Suppressor macrophage (primary cell): ENCODE results near the gene SPINT3.
"Not testable (repeated sequence)": the region's sequence is repeated elsewhere in the genome, so short reads cannot be mapped to it uniquely, and the experiment has no call there.

ENCODE experiments used
- DNase-seq, 4 experiments: peaks; one replicate each; pipeline ENCODE4 v3.0.0-alpha.2; 2020 to 2022

Gene SPINT3

DNA sequence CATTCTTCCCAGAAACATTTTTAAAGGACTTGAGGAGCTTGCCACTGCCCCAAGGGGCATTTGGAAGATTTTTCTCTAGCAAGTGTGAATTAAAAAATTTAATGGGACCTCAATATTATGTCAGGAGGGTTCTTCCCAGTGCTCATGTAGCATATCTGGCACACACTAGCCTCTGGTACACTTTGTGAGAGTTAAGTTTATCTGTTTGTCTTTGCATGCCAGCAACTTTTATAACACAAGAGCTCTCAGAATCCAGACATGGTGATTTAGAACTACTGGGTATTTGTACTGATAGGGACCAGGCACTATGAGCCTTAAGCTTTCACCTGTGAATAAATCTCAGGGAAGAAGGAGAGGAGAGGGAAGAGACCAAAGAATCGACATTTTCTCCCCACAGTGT lies 12.9 kb downstream of the SPINT3 start:
- no peak for DNase-seq

DNA sequence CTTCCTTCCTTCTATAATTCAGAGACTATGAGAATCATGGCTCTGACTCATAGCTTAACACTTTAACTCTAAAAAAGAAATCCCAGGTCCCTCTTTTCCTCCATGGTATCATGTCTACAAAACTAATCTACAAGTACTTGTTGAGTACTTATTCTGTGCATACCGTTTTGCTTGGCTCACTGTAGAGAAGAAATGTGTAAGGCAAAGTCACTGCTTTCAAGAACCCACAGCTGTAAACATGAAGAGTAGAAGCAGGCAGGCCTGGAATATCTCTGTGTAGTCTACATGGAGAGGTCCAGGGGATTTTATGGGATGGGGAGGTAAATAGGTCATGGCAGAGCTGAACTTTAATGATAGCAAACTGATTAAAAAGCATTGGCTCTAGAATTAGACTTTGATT lies 13.8 kb downstream of the SPINT3 start:
- no peak for DNase-seq

DNA sequence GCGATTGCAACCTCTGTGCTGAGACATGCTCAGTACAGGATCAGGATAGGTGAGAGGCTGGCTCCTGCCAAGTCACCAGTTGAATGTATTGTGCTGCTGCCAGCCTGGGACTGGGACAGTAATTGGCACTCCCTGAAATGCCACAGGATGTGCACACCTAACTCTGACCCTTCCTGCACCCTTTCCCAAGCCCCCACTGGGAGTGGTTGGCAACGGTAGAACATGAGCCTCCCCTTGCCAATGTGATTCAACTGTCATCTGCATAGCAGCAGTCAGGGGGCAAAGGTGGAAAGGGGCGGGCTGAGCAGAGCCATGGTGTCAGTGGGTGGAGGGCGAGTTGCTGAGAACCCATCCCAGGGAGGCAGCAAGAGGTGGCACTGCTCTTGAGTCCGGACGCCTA lies 15.4 kb downstream of the SPINT3 start:
- no peak for DNase-seq

DNA sequence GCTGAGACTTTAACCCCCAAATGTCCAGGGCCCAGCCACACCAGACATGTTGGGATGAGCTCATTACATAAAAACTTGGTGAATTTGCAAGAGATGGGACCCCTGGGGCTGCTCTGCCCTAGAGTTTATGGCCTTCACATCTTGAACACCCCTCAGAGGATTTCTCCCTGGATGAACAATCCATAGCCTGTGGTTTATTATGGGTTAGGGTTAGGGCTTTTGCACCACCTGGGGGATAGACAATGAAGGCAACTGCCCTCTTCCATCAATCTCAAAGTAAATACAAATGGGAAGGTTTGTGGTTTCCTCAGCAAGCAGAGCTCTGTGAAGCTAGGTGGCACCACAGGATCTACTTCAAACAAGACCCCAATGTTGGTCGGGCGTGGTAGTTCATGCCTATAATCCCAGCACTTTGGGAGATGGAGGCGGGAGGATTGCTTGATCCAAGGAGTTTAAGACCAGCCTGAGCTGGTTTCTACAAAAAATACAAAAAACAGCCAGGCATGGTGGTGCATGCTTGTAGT lies 17.4 kb downstream of the SPINT3 start:
- no peak for DNase-seq

DNA sequence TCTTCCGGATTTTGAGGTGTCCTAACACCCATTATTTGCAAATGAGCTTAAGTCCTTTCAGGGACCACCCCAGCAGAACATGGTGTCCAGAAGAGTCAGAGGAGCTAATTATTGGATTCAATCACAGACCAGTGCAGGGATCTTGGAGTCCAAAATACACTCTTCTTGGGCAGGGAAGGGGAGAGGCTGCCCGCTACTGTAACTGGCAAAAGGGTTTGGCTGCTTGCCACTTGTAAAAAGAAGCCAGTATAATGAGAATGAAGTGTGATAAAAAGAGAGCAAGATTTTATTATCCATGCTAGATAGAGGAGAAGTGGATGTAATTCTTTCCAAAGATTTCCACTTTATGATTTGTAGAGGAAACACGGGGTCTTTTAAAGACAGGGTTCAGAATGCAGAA lies 19.3 kb downstream of the SPINT3 start:
- DNase-seq = no peak

DNA sequence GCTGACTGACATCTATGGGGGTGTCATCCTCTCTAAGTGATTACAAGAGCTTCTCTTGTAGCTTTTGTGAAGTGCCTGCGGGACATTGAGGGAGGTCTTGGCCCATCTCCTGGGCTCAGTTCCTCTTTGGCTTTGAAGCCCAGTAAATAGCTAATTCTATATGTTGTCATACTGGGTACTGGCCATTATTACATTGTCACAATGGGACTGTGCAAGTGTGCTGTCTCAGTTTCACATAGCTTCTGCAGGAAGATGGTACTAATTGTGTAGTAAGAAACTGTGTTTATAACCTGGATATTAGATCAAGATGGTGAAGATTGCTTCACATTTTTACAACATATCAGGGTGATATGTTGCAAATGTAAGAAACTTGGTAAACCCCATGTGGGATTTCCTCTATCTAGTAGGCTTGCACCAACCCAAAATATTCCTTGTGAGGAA lies 19.9 kb downstream of the SPINT3 start:
- peak; percentile 70 to 90 (median 78) for DNase-seq

DNA sequence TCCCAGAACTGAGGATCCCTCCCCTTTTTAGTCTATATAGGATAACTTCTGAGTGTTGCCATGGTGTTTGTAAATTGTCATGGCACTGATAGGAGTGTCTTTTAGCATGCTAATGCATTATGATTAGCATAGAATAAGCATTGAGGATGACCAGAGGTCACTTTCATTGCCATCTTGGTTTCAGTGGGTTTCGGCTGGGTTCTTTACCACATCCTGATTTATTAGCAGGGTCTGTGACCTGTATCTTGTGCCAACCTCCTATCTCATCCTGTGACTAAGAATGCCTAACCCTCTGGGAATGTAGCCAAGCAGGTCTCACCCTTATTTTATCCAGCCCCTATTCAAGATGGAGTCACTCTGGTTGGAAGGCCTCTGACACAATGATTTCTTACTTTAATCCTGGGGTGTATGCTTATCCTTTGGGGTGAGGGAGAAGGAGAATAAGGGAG lies 26.3 kb downstream of the SPINT3 start:
- DNase-seq = no peak

DNA sequence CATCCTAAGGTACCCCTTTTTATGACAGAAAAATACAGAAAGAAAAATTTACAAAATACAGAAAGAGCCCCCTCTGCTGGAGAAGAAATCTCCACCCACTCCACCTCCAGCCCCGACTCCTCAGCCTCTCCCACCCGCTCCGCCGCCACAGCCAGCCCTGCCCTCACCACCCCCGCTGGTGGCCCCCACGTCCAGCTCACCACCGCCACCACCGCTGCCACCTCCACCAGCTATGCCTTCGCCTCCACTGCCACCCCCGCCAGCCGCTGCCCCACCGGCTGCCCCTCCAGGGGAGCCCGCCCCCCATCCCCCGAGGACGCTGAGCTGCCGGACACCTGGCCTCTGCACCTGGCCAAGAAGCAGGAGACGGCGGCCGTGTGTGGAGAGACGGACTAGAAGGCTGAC lies 28.2 kb downstream of the SPINT3 start:
- peak in 1 of 4 experiments; percentile 25 for DNase-seq

DNA sequence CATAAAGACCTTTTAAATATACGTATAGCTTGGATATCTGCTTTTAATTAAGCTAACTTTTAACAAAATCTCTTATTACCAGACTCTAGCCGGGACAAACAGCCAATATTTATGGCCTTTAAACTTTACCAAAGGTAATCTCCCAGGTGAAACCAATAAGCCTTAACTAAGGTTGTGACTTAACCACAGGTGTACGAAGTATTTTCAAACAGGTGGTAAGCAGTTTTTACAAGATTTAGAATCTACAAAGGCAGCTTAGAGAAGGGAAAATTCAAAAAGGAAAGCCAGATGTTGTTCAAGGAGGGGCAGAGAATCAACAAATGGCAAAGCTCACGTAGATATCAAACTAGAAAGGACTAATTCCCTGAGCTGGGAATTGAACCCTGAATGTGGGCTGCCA lies 30.0 kb downstream of the SPINT3 start:
- no peak for DNase-seq

- DNase-seq = no peak
These were observed 30.7 kb downstream of the SPINT3 start for GRCh38 chr20:45484676-45485075.

DNA sequence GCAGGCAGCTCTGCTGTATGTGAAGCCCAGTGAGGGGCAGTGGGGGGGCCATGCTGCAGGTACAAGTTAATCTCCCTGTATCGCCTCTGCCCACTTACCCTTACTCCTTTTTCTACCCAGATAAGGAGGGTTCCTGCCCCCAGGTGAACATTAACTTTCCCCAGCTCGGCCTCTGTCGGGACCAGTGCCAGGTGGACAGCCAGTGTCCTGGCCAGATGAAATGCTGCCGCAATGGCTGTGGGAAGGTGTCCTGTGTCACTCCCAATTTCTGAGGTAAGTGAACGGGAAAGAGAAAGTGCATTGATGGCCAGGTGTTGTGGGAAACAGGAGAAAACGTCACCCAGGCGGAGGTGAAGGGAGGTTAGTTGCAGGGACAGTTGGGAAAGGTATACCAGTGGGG lies 35.6 kb downstream of the SPINT3 start:
- no peak for DNase-seq

DNA sequence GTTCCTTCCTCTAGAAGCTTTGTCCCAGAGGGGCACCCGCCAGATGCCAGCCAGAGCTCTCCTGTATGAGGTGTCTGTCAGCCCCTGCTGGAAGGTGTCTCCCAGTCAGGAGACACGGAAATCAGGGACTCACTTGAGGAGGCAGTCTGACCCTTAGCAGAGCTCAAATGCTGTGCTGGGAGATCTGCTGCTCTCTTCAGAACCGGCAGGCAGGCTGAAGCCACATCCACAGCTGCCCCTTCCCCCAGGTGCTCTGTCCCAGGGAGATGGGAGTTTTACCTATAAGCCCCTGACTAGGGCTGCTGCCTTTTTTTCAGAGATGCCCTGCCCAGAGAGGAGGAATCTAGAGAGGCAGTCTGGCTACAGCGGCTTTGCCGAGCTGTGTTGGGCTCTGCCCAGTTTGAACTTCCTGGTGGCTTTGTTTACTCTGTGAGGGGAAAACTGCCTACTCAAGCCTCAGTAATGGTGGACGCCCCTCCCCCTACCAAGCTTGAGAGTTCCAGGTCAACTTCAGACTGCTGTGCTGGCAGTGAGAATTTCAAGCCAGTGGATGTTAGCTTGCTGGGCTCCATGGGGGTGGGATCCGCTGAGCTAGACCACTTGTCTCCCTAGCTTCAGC lies 37.8 kb downstream of the SPINT3 start:
- not testable (repeated sequence) for DNase-seq

GRCh38 chr20:45472286-45472685 lies 43.1 kb downstream of the SPINT3 start:
- not testable (repeated sequence) for DNase-seq

GRCh38 chr20:45470937-45471336 lies 44.5 kb downstream of the SPINT3 start:
- DNase-seq = peak in 3 of 4 experiments; percentile 23 to 43 (median 38)

DNA sequence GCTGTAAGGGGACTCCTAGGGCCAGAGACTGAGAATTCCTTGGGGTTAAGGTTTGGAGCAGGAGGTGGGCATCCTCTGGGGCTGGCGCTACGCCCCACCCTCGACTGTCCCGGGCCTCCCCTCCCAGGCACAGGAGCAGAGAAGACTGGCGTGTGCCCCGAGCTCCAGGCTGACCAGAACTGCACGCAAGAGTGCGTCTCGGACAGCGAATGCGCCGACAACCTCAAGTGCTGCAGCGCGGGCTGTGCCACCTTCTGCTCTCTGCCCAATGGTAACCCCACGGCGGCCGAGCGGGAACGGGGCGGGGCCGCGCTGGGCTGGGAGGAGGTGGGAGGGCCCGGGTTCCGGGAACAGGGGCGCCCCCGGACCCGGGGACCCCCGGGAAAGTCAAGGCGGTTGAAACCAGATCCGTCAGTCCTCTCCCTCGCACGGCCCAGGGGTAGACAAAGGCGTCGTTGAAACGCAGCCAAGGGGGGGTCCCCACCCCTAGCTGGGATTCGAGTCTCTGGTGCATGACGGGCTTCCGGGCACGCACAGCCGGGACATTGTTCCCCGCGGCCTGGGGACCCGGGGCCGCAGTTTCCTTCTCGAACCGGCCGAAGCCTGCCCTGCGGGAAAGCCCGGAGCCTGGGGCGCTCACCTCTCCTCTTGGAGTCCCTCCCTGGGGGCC lies 45.0 kb downstream of the SPINT3 start:
- peak; percentile 28 to 60 (median 39) for DNase-seq

DNA sequence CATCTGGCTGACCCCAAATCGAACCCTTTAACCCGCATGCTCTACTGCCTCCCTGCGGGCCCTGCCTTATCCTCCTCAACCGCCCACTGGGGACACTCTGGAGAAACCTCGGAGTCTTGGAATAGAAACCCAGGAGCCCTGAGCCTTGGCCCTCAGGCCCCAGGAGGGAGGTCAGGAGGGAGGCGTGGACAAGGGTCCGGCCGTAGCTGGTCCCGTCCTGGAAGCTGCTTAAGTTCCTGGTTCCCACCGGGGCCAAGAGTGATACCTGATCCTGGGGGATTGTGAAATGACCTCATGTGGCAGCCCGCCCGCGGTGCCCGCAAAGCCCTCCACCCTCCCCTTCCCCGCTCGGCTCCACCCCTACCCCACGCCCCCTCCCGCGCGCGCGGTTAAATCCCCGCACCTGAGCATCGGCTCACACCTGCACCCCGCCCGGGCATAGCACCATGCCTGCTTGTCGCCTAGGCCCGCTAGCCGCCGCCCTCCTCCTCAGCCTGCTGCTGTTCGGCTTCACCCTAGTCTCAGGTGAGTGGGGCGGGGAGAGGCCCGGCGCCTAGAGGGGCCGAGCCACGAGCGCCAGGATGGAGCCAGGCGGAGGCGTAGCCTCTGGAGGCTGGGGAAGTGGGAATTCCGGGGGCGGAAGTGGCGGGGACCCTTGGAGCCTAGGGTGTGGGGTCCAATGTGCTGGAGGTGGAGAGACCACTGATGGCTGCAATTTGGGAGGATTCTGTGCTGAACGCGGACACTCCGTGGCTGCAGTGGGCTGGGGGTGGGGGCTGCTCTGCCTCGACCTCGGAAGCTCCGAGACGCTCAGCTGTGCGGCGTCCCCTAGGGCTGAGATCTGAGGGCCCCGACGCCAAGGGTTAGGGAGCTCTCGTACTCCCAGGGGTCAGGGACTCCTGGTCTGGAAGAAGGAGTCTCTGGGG lies 45.8 kb downstream of the SPINT3 start, which contains the start of gene WFDC2:
Gene WFDC2, plus strand, starts transcription at position 418 of the 926 bp plus-strand sequence. Its CDS starts 29 bp downstream, at position 447.
- DNase-seq = no peak

- no peak for DNase-seq
These were observed 47.6 kb downstream of the SPINT3 start for GRCh38 chr20:45467861-45468260.

DNA sequence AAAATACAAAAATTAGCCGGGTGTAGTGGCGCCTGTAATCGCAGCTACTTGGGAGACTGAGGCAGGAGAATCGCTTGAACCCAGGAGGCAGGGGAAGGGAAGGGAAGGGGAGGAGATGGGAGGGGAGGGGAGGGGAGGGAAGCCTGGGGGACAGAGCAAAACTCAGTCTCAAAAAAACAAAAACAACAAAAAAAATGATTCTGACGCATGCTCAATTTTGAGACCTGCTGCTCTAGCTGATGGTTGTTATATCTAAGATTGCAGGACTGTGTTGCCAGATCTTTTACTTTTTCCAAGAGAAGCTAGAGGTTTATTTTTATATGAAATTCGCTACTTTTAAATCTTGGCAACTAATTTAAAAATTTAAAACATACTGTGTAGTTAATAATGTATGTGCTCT lies 48.2 kb downstream of the SPINT3 start:
- no peak for DNase-seq

DNA sequence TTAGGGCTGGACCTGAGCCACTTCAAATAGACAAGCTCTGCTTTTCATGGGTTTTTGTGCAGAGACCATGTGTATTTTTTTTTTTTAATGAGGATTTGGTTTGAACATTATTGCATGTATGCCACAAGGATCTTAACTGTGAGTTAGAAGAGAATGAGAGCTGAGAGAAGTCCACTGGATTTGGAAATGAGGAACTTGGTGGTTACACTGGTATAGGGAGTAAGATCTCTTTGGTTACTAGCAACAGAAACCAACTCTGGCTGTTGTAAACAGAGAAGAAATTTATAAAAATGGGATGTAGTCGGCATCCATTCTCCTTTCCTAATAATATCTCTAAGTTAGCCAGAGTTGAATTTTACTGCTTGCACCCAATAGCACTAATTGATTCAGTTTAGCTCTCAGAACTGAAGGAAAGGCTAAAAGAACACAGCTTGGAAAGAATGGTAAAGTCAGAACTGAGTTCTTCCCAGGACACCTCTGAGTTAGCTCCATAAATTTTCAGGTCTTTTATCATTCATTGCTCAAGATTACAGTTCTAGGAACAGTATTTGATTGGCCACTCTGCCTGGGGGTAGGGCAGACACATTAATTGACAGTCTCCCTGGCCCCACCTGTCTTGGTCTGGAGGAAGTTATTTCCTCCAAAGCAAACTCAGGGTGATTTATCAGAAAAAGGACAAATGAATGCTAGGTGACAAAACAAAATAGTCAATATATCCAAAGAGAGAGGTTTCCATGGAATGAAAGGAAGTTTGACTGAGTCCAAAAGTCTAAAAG lies 49.7 kb downstream of the SPINT3 start:
- DNase-seq = peak in 3 of 4 experiments; percentile 18 to 65 (median 53)

DNA sequence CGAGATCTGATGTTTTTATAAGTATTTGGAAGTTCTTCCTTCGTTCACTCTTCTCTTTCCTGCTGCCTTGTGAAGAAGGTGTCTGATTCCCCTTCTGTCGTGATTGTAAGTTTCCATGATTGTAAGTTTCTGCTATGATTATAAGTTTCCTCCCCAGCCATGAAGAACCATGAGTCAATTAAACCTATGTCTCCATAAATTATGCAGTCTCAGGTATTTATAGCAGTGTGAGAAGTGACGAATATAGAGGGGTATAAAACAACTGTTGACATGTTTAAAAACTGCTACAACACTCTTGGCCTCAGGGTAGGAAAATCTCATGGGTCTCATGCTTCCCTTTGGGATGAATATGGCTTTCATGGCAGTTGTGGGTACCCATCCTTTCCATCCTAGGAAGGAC lies 51.7 kb downstream of the SPINT3 start:
- no peak for DNase-seq

DNA sequence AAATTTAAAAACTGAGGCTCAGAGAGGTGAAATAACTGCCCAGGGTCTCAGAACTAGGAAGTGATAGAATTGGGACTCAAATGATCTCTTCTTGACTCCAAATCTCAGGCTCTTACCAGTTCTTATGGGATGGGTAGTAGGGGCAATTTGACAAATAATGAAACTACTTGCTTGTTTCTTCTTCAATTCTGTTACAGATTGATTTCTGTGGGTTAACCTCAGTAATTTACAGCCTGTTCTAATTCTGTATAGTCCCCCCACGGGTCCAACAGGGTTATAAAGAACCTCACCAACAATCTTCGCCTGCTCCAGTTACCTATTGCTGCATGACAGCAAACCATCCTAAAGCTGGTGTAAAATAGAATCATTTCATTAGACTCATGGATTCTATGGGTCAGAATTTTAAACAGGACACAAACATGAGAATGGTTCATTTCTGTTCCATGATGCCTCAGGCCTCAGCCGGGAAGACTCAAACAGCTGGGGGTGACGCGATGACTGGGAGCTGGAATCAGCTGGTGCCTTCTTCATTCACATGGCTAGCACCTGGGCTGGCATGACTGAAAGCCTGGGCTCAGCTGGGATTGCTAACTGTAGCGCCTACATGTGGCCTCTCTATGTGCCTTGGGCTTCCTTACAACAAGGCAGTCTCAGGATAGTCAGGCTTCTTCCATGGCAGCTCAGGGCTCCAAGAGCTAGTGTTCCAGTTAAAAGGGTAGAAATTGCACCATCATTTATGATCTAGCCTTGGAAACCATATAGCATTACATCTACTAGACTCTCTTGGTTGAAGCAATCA lies 52.5 kb downstream of the SPINT3 start:
- no peak for DNase-seq
